GM21447 (cell line): ENCODE measurements around the gene CUTC.

Experiments
- ATAC-seq: cut with Tn5 transposase; IDR thresholded peaks from one replicate; pipeline ENCODE4 v1.9.1; 2021; ENCODE audit not compliant: unreplicated experiment

CUTC gene

GRCh38 chr10:99781734-99782429 is 49.8 kb downstream of the CUTC start:
- ATAC-seq: no peak

GRCh38 chr10:99782447-99783286 is 50.6 kb downstream of the CUTC start, which contains the start of gene ABCC2:
Gene ABCC2, plus strand, starts transcription at chr10:99782640. Its CDS starts 205 bp downstream, at chr10:99782845.
- ATAC-seq: no peak

GRCh38 chr10:99784016-99784726 is 52.1 kb downstream of the CUTC start:
- ATAC-seq: no peak

GRCh38 chr10:99784727-99785441 is 52.9 kb downstream of the CUTC start:
- no peak for ATAC-seq

GRCh38 chr10:99785646-99786045 is 53.6 kb downstream of the CUTC start:
- ATAC-seq: no peak

GRCh38 chr10:99787311-99787710 is 55.3 kb downstream of the CUTC start:
- ATAC-seq: no peak

GRCh38 chr10:99787782-99788445 is 55.9 kb downstream of the CUTC start:
- no peak for ATAC-seq

GRCh38 chr10:99788598-99789256 is 56.7 kb downstream of the CUTC start:
- ATAC-seq: no peak

- ATAC-seq: no peak
Observed at GRCh38 chr10:99791831-99792230, 59.8 kb downstream of the CUTC start.

GRCh38 chr10:99793819-99794218 is 61.8 kb downstream of the CUTC start:
- ATAC-seq: no peak

- ATAC-seq: no peak
Observed at GRCh38 chr10:99796928-99797327, 64.9 kb downstream of the CUTC start.

GRCh38 chr10:99798031-99798430 is 66.0 kb downstream of the CUTC start:
- ATAC-seq: no peak

- no peak for ATAC-seq
Observed at GRCh38 chr10:99798920-99799319, 66.9 kb downstream of the CUTC start.

- no peak for ATAC-seq
Observed at GRCh38 chr10:99799613-99800012, 67.6 kb downstream of the CUTC start.

- ATAC-seq: no peak
Observed at GRCh38 chr10:99804471-99804870, 72.4 kb downstream of the CUTC start.

- ATAC-seq: no peak
Observed at GRCh38 chr10:99805190-99805589, 73.2 kb downstream of the CUTC start.
